ENCODE results near the gene KRT78.

The KRT78 gene

DNA sequence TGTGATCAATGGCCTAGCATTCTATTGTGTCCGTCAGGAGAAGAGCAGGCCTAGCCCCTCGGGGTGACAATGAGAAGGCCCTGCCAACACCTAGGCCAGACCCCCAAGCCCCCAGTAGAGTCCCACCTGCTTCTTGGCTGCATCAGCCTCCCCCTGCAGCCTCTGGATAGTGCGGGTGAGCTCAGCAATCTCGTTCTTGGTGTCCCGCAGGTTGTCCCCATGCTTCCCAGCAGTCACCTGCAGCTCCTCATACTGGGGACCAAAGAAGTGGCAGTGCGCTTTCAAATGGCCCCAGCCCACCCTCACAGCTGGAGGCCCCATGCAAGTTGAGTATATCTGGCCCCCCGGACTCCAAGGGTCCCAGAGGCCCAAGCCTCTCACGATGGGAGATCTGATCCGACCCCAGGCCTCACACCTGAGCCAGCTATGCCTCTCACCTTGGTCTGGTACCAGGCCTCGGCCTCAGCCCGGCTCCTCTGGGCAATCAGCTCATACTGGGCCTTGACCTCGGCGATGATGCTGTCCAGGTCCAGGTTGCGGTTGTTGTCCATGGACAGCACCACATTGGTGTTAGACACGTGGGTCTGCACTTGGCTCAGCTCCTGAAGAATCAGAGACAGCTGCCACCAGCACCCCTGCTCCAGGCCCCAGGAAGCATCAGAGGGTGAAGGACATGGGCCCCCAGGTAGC is 24.9 kb downstream of the KRT78 start:
- no peak for DNase-seq

DNA sequence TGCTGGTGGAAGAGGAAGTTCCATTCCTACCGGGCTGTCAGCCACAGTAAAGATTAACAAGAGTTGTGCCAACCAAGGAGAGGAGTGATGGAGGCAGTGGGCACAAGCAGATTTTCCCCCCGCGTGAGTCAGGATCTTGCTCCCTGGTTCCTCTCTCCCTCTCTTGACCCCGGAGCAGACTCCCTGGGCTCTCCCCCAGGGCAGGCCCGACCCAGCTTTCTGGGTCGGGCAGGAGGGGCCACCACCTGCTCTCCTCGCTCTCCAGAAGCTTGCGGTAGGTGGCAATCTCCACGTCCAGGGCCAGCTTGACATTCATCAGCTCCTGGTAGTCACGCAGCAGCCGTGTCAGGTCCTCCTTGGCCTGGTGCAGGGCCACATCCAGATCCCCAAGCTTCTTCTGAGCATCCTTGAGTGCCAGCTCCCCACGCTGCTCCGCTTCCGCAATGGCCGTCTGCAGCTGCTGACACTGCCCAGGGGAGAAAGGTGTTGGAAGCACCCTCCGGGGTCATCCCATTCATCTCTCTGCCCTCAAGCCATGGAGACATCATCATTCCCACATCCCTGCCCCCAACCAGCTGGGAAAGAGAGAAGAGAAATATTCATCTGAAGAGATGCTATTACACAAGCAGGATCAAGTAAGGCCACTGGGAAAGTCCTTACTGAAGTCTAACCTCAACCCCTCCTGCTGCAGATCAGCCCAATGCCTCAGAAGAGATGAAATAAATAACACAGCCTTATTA is 25.9 kb downstream of the KRT78 start:
- no peak for DNase-seq

DNA sequence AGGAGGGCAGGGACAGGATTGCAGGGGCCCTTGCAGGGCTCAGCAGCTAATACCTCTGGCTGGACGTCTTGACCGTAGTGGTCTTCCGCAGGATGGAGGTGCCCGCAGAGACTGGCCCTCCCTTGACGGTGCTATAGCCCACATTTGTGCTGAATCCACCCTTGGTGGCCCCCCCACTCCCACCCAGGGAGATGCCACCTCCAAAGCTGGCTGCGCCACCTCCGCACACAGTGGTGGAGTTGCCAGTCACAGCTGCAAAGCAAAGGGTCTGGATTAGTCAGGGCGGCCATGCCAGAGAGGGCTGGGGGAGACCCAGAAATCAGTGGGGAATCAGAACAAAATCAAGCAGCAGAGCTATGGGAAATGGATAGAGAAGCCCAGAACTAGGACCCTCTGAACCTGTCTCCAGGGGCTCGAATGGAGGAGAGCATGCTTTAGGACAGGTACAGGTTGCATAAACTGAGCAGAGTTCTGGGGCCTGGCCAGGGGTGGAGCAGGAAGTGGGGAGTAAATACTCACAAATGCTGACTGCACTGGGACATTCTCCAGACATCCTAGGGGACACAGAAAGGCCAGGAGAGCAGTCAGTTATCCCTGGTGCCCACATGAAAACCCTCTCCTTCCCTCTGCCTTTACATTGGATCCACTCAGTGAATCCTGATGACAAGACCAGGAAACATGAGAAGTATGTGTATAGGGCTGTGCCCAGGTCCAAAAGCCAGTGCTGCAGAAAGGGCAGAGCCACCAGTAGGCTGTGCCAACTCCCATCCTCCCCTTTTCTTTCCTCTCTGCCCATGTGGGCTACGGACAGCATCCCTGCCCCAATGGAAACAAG is 26.8 kb downstream of the KRT78 start:
- no peak for DNase-seq

- DNase-seq, result peak; percentile 5
Measured at GRCh38 chr12:52821071-52821730, 27.6 kb downstream of the KRT78 start.

- DNase-seq, result no peak
Measured at GRCh38 chr12:52820521-52820920, 28.3 kb downstream of the KRT78 start.

DNA sequence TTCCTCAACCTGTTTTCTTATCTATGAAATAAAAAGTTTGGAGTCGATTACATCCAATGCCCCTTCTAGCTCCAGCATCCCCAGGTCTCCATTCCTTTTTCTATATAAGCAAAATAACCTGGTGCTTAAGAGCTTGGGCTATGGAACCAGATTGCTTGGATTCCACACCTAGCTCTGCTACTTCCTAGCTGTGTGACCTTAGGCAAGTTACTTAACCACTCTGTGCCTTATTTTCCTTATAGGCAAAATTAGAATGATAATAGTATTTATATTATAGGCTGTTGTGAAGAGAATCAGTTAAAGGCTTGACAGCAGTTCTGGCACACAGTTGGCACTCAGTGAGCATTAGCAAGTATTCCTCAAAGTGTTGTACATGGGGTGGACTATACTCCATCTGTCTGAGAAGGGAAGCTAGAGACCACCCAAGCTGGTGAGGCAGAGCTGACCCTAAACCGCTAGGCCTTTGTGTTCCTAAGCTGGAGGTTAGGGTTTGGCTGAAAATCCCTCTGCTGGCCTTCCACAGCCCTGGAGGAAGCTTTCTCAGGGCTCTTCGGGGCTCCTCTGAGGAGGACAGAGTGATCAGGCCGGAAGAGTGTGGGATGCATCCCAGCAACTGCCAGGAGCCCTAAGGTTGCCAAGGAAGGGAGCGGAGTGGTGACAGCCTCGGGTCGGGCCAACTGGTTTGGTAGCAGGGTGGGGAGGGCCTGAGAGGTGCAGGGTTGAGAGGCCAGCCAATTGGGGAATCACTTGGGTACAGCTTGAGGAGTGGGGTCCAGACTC is 28.9 kb downstream of the KRT78 start:
- DNase-seq, result no peak

DNA sequence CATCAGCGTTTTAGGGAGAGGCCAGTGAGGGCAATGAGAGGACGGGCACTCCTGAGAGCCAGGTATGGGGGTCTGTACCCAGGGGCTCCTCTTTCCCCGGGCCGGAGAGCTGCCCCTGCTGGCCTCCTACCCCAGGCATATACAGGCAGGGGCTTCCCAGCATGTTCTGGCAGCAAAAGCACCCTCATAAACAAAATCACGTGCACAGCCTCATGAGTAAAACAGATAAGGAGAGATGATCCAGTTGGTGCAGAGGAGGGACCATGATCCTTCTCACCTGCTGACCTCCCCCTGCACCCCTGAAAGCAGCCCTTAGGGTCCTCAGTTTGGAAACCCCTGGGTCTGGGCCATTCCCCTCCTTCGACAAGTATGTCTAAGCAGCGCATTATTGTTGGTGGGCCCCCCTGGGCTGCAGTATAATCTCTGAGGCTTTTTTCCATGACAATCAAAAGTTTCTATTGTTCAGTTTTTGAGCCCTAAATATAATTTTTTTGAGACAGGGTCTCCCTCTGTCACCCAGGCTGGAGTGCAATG is 29.8 kb downstream of the KRT78 start:
- DNase-seq, result no peak

DNA sequence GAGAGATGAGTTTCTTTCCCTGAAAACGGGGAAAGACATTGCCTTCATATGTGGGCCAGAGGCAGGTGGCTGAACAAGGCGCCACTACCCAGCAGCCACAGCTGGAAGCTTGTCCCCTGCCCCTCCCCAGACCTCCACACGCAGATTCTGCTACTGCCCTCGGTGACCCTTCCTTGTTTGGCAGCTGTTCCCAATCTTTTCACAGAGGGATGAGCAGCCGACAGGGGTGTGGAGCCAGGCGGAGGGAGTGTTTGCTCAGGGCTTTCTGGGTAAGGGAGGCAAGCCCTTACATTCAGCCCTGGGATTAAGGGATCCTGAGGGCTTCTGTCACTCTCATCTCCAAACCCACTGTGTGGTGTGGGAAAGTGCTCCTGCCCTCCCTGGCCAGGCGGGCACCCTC is 30.4 kb downstream of the KRT78 start:
- DNase-seq, result no peak

- no peak for DNase-seq
Measured at GRCh38 chr12:52817699-52818238, 31.0 kb downstream of the KRT78 start.

- no peak for DNase-seq
Measured at GRCh38 chr12:52817003-52817698, 31.6 kb downstream of the KRT78 start.

DNA sequence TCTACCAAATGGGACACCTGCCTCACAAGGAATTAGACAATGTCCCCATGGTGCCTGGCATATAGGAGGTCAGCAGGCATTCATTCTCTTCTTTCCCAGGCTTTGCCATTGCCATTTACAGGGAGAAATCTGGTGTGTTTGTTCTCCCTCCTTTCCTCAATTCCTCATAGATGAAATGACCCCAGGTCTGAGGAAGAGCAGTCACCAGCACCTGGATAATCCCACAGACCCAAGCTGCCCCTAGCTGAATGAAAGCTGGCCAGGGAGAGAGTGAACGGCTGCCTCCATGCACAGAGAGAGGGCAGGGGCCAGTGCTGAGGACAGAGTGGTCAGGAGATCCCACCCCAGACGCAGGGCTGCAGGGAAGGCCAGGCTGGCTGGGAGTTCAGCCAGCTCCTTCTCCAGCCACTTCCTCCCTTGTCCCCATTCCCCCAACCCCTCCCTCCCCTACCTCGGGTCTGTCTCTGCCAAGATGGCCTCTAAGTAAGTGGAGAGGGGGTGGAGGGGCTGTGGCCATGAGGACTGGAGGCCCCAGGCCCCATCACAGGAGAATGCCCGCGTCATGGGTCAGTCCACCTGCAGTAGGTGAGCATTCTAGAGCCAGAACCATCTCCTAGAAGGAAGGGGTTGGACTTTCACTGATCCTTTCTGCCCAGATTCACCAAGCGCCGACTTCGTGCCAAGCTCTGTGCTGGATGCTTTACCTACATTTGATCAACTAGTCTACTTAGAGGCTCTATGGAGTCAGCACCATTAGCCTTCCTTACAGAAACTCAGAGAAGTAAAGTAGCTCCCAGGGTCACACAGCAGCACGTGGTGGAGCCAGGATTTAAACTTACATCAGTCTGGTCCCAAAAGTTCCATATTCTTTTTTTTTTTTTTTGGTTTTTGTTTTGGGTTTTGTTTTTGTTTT is 32.9 kb downstream of the KRT78 start:
- DNase-seq, result no peak

DNA sequence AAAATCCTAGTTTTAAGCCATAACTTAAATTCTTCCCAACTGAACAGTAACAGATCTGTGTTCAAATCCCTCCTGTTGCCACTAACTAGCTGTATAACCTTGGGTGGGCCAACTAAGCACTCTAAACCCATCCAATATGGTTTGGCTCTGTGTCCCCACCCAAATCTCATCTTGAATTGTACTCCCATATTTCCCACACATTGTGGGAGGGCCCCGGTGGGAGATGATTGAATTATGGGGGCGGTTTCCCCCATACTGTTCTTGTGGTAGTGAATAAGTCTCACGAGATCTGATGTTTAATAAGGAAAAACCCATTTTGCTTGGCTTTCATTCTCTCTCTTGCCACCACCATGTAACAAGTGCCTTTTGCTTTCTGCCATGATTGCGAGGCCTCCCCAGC is 33.6 kb downstream of the KRT78 start:
- DNase-seq, result no peak

DNA sequence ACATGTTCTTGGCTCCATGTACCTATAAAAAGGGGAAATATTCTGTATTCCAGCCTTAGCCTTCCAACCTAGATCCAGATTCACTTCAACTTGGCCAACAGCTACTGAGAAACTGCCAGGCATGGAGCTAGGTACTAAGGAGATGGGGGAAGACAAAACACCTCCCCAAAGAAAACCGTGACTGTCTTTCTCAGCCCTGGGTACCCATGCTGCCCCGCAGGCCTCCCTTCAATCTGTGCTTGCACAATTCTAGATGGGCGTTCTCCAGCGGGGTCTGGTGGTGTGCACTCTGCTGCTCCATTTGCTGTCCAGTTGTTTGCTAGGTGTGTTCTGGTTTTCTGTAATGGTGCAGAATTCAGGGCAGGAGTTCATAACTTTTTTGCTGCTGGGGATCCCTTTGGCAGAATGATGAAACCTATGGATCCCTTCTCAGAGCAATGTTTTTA is 34.1 kb downstream of the KRT78 start:
- no peak for DNase-seq

GRCh38 chr12:52813885-52814709 is 34.7 kb downstream of the KRT78 start, which contains the start of gene KRT4:
Gene KRT4 (minus strand): TSS chr12:52814116. CDS start chr12:52814058, 58 bp downstream.
- no peak for DNase-seq

GRCh38 chr12:52813203-52813819 is 35.5 kb downstream of the KRT78 start:
- no peak for DNase-seq

DNA sequence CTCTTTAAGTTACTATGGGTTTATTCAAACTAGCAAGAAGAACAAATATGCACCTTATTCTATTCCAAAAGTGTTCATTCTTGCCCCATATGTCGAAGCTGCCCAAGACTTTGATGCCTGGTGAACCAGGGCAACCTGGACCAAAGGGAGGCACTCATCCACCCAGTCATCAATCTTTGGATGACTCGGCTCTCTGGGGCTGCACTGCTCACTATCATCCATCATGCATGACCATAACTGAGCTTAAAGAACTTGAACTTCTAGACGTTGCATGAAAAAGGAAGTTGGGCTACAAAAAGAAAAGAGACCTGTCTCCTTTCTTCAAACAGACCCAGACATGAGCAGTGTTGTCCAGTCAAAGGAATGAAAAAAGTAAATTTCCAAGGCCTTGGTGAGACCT is 36.0 kb downstream of the KRT78 start:
- DNase-seq, result no peak

- DNase-seq, result no peak
Measured at GRCh38 chr12:52812073-52812400, 36.8 kb downstream of the KRT78 start.

All from MV-4-11 (cell line).